CD4-positive, alpha-beta T cell (primary cell): ENCODE data around the gene FNBP1L. TPM values are rescaled to one million over a fixed set of nuclear protein-coding genes. Genes with fewer than 3 reads are reported as not detected.
"Not testable (repeated sequence)": the region's sequence is repeated elsewhere in the genome, so short reads cannot be mapped to it uniquely, and the experiment has no call there.

Source experiments
- ATAC-seq: fragments of 200-7000 bp; cut with Tn5 transposase; one replicate; pipeline ENCODE4 v1.10.0; 2022; ENCODE audit warnings: mild to moderate bottlenecking; ENCODE audit not compliant: poor library complexity
- CTCF ChIA-PET: fragments of 350-600 bp; sonication (Branson Sonifier 250); formaldehyde crosslinking; loops from one replicate; lab custom pipeline; 2021; ENCODE audit warnings: antibody characterized with exemption, inconsistent platforms; lab: Charles Lee
- POLR2A ChIA-PET: fragments of 350-600 bp; sonication (Branson Sonifier 250); formaldehyde crosslinking; loops from one replicate; lab custom pipeline; 2021; ENCODE audit warnings: antibody characterized with exemption, inconsistent platforms; lab: Charles Lee
- DNase-seq, 14 experiments: peaks; one replicate each; pipeline ENCODE4 v3.0.0-alpha.2; 2013 to 2020; ENCODE audit warnings: mixed read lengths in 2 of 14
- H3K27ac ChIP-seq, 2 donors: one replicate each; pipeline versions ENCODE4 v1.5.1 to v1.7.0; 2013; ENCODE audit warnings: low read length in 2 of 2, low read depth in 1 of 2, mild to moderate bottlenecking in 1 of 2
- H3K27me3 ChIP-seq, 2 experiments: 1 replicate in 1 of 2; 2 replicates in 1 of 2; pipeline versions ENCODE4 v1.6.1 to v1.7.0; 2013; ENCODE audit warnings: low read length in 2 of 2, control low read depth in 1 of 2, mild to moderate bottlenecking in 1 of 2, moderate library complexity in 1 of 2; ENCODE audit not compliant: insufficient read depth in 2 of 2, control insufficient read depth in 1 of 2
- H3K36me3 ChIP-seq: one replicate; pipeline ENCODE4 v1.6.1; 2013; ENCODE audit warnings: low read length, control low read depth; ENCODE audit not compliant: insufficient read depth
- H3K4me1 ChIP-seq: one replicate; pipeline ENCODE4 v1.6.1; 2013; ENCODE audit warnings: low read length, control low read depth; ENCODE audit not compliant: insufficient read depth
- H3K4me3 ChIP-seq: one replicate; pipeline ENCODE4 v1.5.1; 2013; ENCODE audit warnings: mild to moderate bottlenecking, low read length, moderate library complexity
- H3K9me3 ChIP-seq, 2 experiments: 1 replicate in 1 of 2; 2 replicates in 1 of 2; pipeline versions ENCODE4 v1.6.1 to v1.7.0; 2013; ENCODE audit warnings: low read length in 2 of 2, mild to moderate bottlenecking in 2 of 2, control low read depth in 1 of 2, moderate library complexity in 1 of 2; ENCODE audit not compliant: control insufficient read depth in 1 of 2, insufficient read depth in 1 of 2
- H3K27ac Mint-ChIP-seq: one replicate; pipeline ENCODE4 v1.8.0; 2020; ENCODE audit warnings: mixed read lengths
- H3K27me3 Mint-ChIP-seq: one replicate; pipeline ENCODE4 v1.8.0; 2021; ENCODE audit warnings: mixed read lengths
- H3K36me3 Mint-ChIP-seq: one replicate; pipeline ENCODE4 v1.8.0; 2021; ENCODE audit warnings: low read depth, mixed read lengths
- H3K4me1 Mint-ChIP-seq: one replicate; pipeline ENCODE4 v1.8.0; 2021; ENCODE audit warnings: low read depth, mixed read lengths
- H3K4me3 Mint-ChIP-seq: one replicate; pipeline ENCODE4 v1.8.0; 2020; ENCODE audit warnings: mild to moderate bottlenecking, mixed read lengths
- H3K9me3 Mint-ChIP-seq: one replicate; pipeline ENCODE4 v1.8.0; 2020; ENCODE audit warnings: mixed read lengths
- CTCF ChIP-seq: fragments of 200-600 bp; IDR thresholded peaks from one replicate; pipeline ENCODE4 v1.8.0; 2022; ENCODE audit warnings: antibody characterized with exemption, mild to moderate bottlenecking
- intact Hi-C, 2 experiments: fragments of 100-400 bp; cut with DNase I in 1 of 2; cut with micrococcal nuclease in 1 of 2; formaldehyde crosslinking; loops; one replicate each; pipeline versions ENCODE4 v1.15.1 to v1.9.0; 2023 to 2025; cut with DNase I, micrococcal nuclease
- total RNA-seq, 174 experiments: library from RNA in 2 of 174; stranded (reverse) in 2 of 174; gene quantifications; one replicate each; pipeline ENCODE4 v1.2.3 and lab custom pipeline; 2021 to 2026

Gene FNBP1L
- total RNA-seq, 2 experiments from 2014 or later = 1.1 TPM

DNA sequence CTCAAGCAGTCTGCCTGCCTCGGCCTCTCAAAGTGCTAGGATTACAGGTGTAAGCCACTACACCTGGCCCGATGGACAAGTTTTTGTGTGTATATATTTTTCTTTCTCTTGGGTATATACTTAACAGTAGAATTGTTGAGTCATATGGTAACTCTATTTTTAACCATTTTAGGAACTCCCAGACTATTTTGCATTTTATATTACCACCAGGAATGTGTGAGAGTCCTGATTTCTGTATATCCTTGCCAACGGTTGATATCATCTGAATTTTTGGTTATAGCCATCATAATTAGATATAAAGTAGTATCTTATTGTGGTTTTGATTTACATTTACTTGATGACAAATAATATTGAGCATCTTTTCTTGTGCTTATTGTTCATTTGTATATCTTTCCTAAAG is 20.7 kb downstream of the FNBP1L start:
- no peak overlapping the region for H3K27ac Mint-ChIP-seq
- intact Hi-C loops = no loop called here
- no peak overlapping the region for H3K4me3 Mint-ChIP-seq
- no peak for TF ChIP-seq CTCF
- Histone ChIP-seq H3K9me3 (no peaks in the 10 kb centered on the region), H3K27ac (no peak overlapping the region), H3K4me3 (no peak overlapping the region), H3K27me3 (no peaks in the 10 kb centered on the region), H3K4me1 (no peaks in the 10 kb centered on the region), H3K36me3 (no peaks in the 10 kb centered on the region)
- ChIA-PET POLR2A (no interaction called here), CTCF (no interaction called here)
- ATAC-seq (no peak), DNase-seq (no peak)
- no peaks in the 10 kb centered on the region for H3K36me3 Mint-ChIP-seq
- no peaks in the 10 kb centered on the region for H3K4me1 Mint-ChIP-seq
- no peaks in the 10 kb centered on the region for H3K27me3 Mint-ChIP-seq
- H3K9me3 Mint-ChIP-seq = peaks cover 5% of the 10 kb centered on the region

DNA sequence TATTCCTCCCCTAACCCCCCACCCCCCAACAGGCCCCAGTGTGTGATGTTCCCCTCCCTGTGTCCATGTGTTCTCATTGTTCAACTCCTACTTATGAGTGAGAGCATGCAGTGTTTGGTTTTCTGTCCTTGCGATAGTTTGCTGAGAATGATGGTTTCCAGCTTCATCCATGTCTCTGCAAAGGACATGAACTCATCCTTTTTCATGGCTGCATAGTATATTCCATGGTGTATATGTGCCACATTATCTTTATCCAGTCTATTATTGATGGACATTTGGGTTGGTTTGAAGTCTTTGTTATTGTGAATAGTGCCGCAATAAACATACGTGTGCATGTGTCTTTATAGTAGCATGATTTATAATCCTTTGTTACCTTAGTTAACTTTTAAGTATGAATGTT is 21.3 kb downstream of the FNBP1L start:
- H3K9me3 Mint-ChIP-seq, POLR2A ChIA-PET, DNase-seq, H3K4me1 ChIP-seq, H3K4me3 Mint-ChIP-seq, H3K27ac Mint-ChIP-seq, ATAC-seq, H3K36me3 Mint-ChIP-seq, intact Hi-C loops, H3K4me3 ChIP-seq, H3K36me3 ChIP-seq, CTCF ChIA-PET, H3K27me3 ChIP-seq, H3K27me3 Mint-ChIP-seq, H3K27ac ChIP-seq, H3K4me1 Mint-ChIP-seq, H3K9me3 ChIP-seq: not testable (repeated sequence)

- H3K27ac ChIP-seq = no peak overlapping the region
- no peak for TF ChIP-seq CTCF
- Mint-ChIP-seq H3K27ac (no peak overlapping the region), H3K4me3 (no peak overlapping the region), H3K9me3 (peaks cover 3% of the 10 kb centered on the region), H3K27me3 (no peaks in the 10 kb centered on the region), H3K36me3 (no peaks in the 10 kb centered on the region), H3K4me1 (no peaks in the 10 kb centered on the region)
- H3K36me3 ChIP-seq = no peaks in the 10 kb centered on the region
- H3K4me3 ChIP-seq = no peak overlapping the region
- H3K27me3 ChIP-seq = no peaks in the 10 kb centered on the region
- ATAC-seq = no peak
- ChIA-PET CTCF (no interaction called here), POLR2A (no interaction called here)
- intact Hi-C loops = no loop called here
- no peaks in the 10 kb centered on the region for H3K9me3 ChIP-seq
- no peaks in the 10 kb centered on the region for H3K4me1 ChIP-seq
- DNase-seq = no peak
Measured at GRCh38 chr1:93471284-93471683, 23.4 kb downstream of the FNBP1L start.

GRCh38 chr1:93471911-93472310 is 24.0 kb downstream of the FNBP1L start:
- Histone ChIP-seq H3K36me3 (no peaks in the 10 kb centered on the region), H3K4me1 (no peaks in the 10 kb centered on the region), H3K27ac (no peak overlapping the region), H3K9me3 (no peaks in the 10 kb centered on the region), H3K4me3 (no peak overlapping the region), H3K27me3 (no peaks in the 10 kb centered on the region)
- DNase-seq (no peak), ATAC-seq (no peak)
- ChIA-PET CTCF (no interaction called here), POLR2A (no interaction called here)
- Mint-ChIP-seq H3K9me3 (peaks cover 5% of the 10 kb centered on the region), H3K27ac (no peak overlapping the region), H3K36me3 (no peaks in the 10 kb centered on the region), H3K4me3 (no peak overlapping the region), H3K27me3 (no peaks in the 10 kb centered on the region), H3K4me1 (no peaks in the 10 kb centered on the region)
- TF ChIP-seq CTCF = no peak
- intact Hi-C loops = no loop called here
